Panc1 (cell line): Measurements from ENCODE around the gene INF2. TPM values are rescaled to one million over a fixed set of nuclear protein-coding genes. Genes with fewer than 3 reads are reported as not detected.

ENCODE experiments used
- ATAC-seq: fragments of 200-7000 bp; cut with Tn5 transposase; 2 replicates; pipeline ENCODE4 v1.9.1; 2020; ENCODE audit warnings: mild to moderate bottlenecking, moderate library complexity
- BruUV-seq: library from RNA; stranded (reverse); fragments of 400-500 nt; replicated peaks from 2 replicates; lab custom pipeline; 2021; lab: Mats Ljungman, UMichigan
- CTCF ChIA-PET: fragments of 300-600 bp; sonication (Branson Sonifier 250); formaldehyde crosslinking; loops from one replicate; lab custom pipeline; 2022; ENCODE audit warnings: antibody characterized with exemption; lab: Charles Lee
- POLR2A ChIA-PET: fragments of 300-600 bp; sonication (Branson Sonifier 250); formaldehyde crosslinking; loops from one replicate; lab custom pipeline; 2022; ENCODE audit warnings: antibody characterized with exemption; lab: Charles Lee
- DNase-seq: peaks from one replicate; pipeline ENCODE4 v3.0.0-alpha.2; 2010; ENCODE audit warnings: low read depth, low spot score
- H3K27ac ChIP-seq: 2 replicates; pipeline ENCODE4 v1.5.1; 2011; ENCODE audit warnings: mild to moderate bottlenecking, low read length, inconsistent platforms
- H3K27me3 ChIP-seq: fragments of 200-500 bp; sonication (Bioruptor generic); 2 replicates; pipeline ENCODE4 v1.6.0; 2014; ENCODE audit warnings: low read length, inconsistent platforms; ENCODE audit not compliant: control insufficient read depth, insufficient read depth
- H3K36me3 ChIP-seq: fragments of 200-500 bp; sonication (Bioruptor generic); 2 replicates; pipeline ENCODE4 v1.5.1; 2014; ENCODE audit warnings: inconsistent platforms, mild to moderate bottlenecking, low read length, moderate library complexity; ENCODE audit not compliant: control insufficient read depth, insufficient read depth
- H3K4me1 ChIP-seq: 2 replicates; pipeline ENCODE4 v1.5.1; 2011; ENCODE audit warnings: inconsistent platforms, mild to moderate bottlenecking, low read length, moderate library complexity; ENCODE audit not compliant: control insufficient read depth, insufficient read depth
- H3K4me3 ChIP-seq, 2 experiments: 2 replicates each; pipeline ENCODE4 v1.5.1; 2011 to 2012; ENCODE audit warnings: low read depth in 2 of 2, low read length in 2 of 2, mild to moderate bottlenecking in 2 of 2, inconsistent platforms in 1 of 2, moderate library complexity in 1 of 2
- H3K9me3 ChIP-seq: fragments of 200-500 bp; sonication (Bioruptor generic); 2 replicates; pipeline ENCODE4 v1.5.1; 2014; ENCODE audit warnings: low read depth, mild to moderate bottlenecking, inconsistent platforms, low read length, moderate library complexity; ENCODE audit not compliant: control insufficient read depth, insufficient read depth
- CTCF ChIP-seq: fragments of 450-650 bp; IDR thresholded peaks from 2 replicates; pipeline ENCODE4 v1.5.1; 2017; ENCODE audit warnings: mild to moderate bottlenecking
- POLR2AphosphoS5 ChIP-seq: IDR thresholded peaks from 2 replicates; pipeline ENCODE4 v1.6.1; 2012; ENCODE audit warnings: mild to moderate bottlenecking, low read depth, low read length, moderate library complexity
- SIN3A ChIP-seq: IDR thresholded peaks from 2 replicates; pipeline ENCODE4 v1.6.1; 2012; ENCODE audit warnings: low read depth, mild to moderate bottlenecking, low read length, moderate library complexity, borderline replicate concordance; ENCODE audit not compliant: insufficient read depth
- TCF7L2 ChIP-seq: IDR thresholded peaks from 2 replicates; pipeline ENCODE4 v1.6.1; 2011; ENCODE audit warnings: mild to moderate bottlenecking, low read depth, low read length, inconsistent platforms
- in situ Hi-C: cut with HindIII; loops from 2 replicates; pipeline ENCODE4 v1.10.0; 2016; ENCODE audit warnings: low sequenced_read_pairs, low pct_unique_long_range_greater_than_20kb
- intact Hi-C: fragments of 100-400 bp; cut with micrococcal nuclease; formaldehyde crosslinking; loops from one replicate; pipeline ENCODE4 v1.10.0; 2022; ENCODE audit not compliant: unreplicated experiment
- total RNA-seq: library from RNA; stranded (reverse); gene quantifications from one replicate; pipeline ENCODE4 v1.2.1, GENCODE V29; 2021; ENCODE audit not compliant: unreplicated experiment
- TF ChIP-seq, protein P1 (sequence below), 2 experiments: IDR thresholded peaks; 2 replicates each; pipeline ENCODE4 v1.6.1; 2011 to 2012; ENCODE audit warnings: low read depth in 2 of 2, control low read depth in 1 of 2, low read length in 1 of 2, mild to moderate bottlenecking in 1 of 2, moderate library complexity in 1 of 2; ENCODE audit not compliant: insufficient read depth in 1 of 2

The INF2 gene
- total RNA-seq, 1 experiment from 2014 or later = 195 TPM

GRCh38 chr14:104766863-104767633, 77.6 kb downstream of the INF2 start:
- POLR2A ChIA-PET = no interaction called here
- TF ChIP-seq SIN3A = no peak
- TF ChIP-seq, protein P1, sequence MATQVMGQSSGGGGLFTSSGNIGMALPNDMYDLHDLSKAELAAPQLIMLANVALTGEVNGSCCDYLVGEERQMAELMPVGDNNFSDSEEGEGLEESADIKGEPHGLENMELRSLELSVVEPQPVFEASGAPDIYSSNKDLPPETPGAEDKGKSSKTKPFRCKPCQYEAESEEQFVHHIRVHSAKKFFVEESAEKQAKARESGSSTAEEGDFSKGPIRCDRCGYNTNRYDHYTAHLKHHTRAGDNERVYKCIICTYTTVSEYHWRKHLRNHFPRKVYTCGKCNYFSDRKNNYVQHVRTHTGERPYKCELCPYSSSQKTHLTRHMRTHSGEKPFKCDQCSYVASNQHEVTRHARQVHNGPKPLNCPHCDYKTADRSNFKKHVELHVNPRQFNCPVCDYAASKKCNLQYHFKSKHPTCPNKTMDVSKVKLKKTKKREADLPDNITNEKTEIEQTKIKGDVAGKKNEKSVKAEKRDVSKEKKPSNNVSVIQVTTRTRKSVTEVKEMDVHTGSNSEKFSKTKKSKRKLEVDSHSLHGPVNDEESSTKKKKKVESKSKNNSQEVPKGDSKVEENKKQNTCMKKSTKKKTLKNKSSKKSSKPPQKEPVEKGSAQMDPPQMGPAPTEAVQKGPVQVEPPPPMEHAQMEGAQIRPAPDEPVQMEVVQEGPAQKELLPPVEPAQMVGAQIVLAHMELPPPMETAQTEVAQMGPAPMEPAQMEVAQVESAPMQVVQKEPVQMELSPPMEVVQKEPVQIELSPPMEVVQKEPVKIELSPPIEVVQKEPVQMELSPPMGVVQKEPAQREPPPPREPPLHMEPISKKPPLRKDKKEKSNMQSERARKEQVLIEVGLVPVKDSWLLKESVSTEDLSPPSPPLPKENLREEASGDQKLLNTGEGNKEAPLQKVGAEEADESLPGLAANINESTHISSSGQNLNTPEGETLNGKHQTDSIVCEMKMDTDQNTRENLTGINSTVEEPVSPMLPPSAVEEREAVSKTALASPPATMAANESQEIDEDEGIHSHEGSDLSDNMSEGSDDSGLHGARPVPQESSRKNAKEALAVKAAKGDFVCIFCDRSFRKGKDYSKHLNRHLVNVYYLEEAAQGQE (IDR thresholded peaks at IDR 0.05; ENCODE audit: insufficient read depth in 1 of 2, low read depth in 2 of 2, low read length in 1 of 2) = no peak
- TF ChIP-seq POLR2AphosphoS5 = no peak
- TF ChIP-seq CTCF = no peak
- no peak for TF ChIP-seq TCF7L2
- intact Hi-C loops = loop anchor here (5.0 kb wide), 1 partner anchor 60 kb away; no protein-coding TSS in a partner anchor
- CTCF ChIA-PET = no interaction called here
- H3K27me3 ChIP-seq = no peaks in the 10 kb centered on the region
- no TSS peak for BruUV-seq
- DNase-seq (no peak), ATAC-seq (no peak)
- H3K9me3 ChIP-seq = no peaks in the 10 kb centered on the region
- H3K4me1 ChIP-seq = peaks cover 18% of the 10 kb centered on the region
- no peak overlapping the region for H3K4me3 ChIP-seq
- no peak overlapping the region for H3K27ac ChIP-seq
- H3K36me3 ChIP-seq = no peaks in the 10 kb centered on the region; the same call in 1 of the 2 replicates
- in situ Hi-C loops = no loop called here

DNA sequence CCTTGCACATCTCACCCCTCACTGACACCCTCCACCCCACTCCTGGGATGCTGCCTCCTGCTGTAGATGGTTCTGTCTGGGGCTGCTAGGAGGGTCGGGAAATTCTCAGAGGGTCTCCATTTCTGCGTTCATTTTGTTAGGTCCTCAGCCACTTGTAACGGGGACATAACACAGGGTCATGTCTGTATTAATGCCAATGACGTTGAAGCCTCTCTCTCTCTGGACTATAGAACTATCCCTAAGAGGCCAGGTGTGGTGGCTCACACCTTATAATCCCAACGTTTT, 78.2 kb downstream of the INF2 start:
- ATAC-seq (no peak), DNase-seq (no peak)
- no peak for TF ChIP-seq TCF7L2
- no peak for TF ChIP-seq POLR2AphosphoS5
- TF ChIP-seq, protein P1 (IDR thresholded peaks at IDR 0.05; ENCODE audit: insufficient read depth in 1 of 2, low read depth in 2 of 2, low read length in 1 of 2) = no peak
- TF ChIP-seq SIN3A = no peak
- TF ChIP-seq CTCF = no peak
- ChIA-PET CTCF (interaction anchor here (1.4 kb wide), 1 partner anchor 15 kb away, joined by 5 read pairs; the partner anchor contains the start of gene SIVA1), POLR2A (no interaction called here)
- H3K9me3 ChIP-seq = no peaks in the 10 kb centered on the region
- intact Hi-C loops = loop anchor here (5.0 kb wide), 1 partner anchor 60 kb away; no protein-coding TSS in a partner anchor
- H3K4me3 ChIP-seq = no peak overlapping the region
- no peak overlapping the region for H3K27ac ChIP-seq
- H3K36me3 ChIP-seq = no peaks in the 10 kb centered on the region; the same call in 1 of the 2 replicates
- no TSS peak for BruUV-seq
- in situ Hi-C loops = no loop called here
- peaks cover 18% of the 10 kb centered on the region for H3K4me1 ChIP-seq
- H3K27me3 ChIP-seq = no peaks in the 10 kb centered on the region
